ENCODE measurements around the gene HS1BP3. TPM values are rescaled to one million over a fixed set of nuclear protein-coding genes. Genes with fewer than 3 reads are reported as not detected.
A peak's percentile ranks its signal among the peaks of the same experiment; 100 is the strongest.

HS1BP3 gene
- total and polyA plus RNA-seq, 9 of the 15 experiments (the other 6 are each of a cell fraction or from before 2014, with no cell fraction given) = 0.41 to 8.3 (median 5.9) TPM

DNA sequence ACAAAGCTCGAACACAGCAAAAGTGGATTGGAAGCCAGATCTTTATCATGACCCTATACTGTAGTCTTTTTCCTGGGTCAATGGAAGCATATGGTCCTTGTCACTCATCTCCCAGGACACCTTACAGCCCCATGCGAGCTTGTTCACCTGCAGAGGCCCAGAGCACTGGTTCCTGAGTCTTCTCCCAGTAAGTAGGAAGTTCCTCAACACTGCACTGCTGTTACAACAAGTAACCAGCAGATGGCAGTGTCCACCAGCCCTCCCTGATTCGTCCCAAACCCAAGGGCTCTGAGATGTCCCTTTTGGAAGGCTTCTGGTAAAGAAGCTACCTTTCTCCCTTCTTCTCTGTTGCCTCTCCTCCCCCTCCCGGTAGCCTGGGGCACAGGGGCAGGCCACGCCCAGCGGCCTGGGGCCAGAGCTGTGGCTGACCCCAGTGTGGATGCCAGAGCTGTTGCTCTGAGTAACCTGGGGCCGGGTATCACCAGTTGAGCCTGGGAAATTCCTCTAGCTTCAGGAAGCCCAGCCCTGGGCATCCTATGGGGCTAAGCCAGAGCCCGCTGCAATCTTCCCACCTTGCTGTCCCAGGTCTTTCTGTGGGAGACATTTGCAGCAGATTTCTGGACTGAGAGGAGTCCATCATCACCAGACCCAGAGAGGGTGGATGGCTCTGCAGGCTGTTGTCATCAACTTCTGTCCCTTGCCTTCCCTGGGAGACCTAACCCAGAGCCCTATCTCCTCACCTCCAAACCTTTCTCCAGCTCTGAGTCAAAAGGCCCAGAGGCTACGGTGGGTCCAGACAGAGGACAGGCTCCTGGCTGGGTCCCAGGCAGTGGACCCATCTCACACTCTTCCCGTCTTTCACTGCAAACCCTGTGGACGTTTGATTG, 10.8 kb upstream of the HS1BP3 start (continued):
- TF ChIP-seq, protein P1, sequence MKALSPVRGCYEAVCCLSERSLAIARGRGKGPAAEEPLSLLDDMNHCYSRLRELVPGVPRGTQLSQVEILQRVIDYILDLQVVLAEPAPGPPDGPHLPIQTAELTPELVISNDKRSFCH (CRISPR knock-in tag; IDR thresholded peaks at IDR 0.05) = no peak
- TF ChIP-seq, protein P1 (tag; IDR thresholded peaks at IDR 0.05) = no peak
- TF ChIP-seq RBM22 (IDR thresholded peaks at IDR 0.05; ENCODE audit: low read depth, low read length, poor library complexity, severe bottlenecking) (no peak), BCOR (IDR thresholded peaks at IDR 0.05) (0 out of 2 replicates have a peak, but pooled peaks have one; percentile 47), FOXM1 (IDR thresholded peaks at IDR 0.05; ENCODE audit: low read depth) (no peak), FOXM1 (CRISPR knock-in tag; IDR thresholded peaks at IDR 0.05; ENCODE audit: low read depth) (no peak), ZNF785 (CRISPR knock-in tag; IDR thresholded peaks at IDR 0.05) (no peak), ZNF384 (IDR thresholded peaks at IDR 0.05; ENCODE audit: low read depth, low read length) (no peak), HDAC3 (IDR thresholded peaks at IDR 0.05; ENCODE audit: borderline replicate concordance, partially characterized antibody) (no peak)
- TF ChIP-seq, protein P2, sequence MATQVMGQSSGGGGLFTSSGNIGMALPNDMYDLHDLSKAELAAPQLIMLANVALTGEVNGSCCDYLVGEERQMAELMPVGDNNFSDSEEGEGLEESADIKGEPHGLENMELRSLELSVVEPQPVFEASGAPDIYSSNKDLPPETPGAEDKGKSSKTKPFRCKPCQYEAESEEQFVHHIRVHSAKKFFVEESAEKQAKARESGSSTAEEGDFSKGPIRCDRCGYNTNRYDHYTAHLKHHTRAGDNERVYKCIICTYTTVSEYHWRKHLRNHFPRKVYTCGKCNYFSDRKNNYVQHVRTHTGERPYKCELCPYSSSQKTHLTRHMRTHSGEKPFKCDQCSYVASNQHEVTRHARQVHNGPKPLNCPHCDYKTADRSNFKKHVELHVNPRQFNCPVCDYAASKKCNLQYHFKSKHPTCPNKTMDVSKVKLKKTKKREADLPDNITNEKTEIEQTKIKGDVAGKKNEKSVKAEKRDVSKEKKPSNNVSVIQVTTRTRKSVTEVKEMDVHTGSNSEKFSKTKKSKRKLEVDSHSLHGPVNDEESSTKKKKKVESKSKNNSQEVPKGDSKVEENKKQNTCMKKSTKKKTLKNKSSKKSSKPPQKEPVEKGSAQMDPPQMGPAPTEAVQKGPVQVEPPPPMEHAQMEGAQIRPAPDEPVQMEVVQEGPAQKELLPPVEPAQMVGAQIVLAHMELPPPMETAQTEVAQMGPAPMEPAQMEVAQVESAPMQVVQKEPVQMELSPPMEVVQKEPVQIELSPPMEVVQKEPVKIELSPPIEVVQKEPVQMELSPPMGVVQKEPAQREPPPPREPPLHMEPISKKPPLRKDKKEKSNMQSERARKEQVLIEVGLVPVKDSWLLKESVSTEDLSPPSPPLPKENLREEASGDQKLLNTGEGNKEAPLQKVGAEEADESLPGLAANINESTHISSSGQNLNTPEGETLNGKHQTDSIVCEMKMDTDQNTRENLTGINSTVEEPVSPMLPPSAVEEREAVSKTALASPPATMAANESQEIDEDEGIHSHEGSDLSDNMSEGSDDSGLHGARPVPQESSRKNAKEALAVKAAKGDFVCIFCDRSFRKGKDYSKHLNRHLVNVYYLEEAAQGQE (IDR thresholded peaks at IDR 0.05; ENCODE audit: borderline replicate concordance) = peak; percentile 80
- TF ChIP-seq, protein P2 (CRISPR knock-in tag; IDR thresholded peaks at IDR 0.05; ENCODE audit: low read depth) = no peak
- TF ChIP-seq, protein P3, sequence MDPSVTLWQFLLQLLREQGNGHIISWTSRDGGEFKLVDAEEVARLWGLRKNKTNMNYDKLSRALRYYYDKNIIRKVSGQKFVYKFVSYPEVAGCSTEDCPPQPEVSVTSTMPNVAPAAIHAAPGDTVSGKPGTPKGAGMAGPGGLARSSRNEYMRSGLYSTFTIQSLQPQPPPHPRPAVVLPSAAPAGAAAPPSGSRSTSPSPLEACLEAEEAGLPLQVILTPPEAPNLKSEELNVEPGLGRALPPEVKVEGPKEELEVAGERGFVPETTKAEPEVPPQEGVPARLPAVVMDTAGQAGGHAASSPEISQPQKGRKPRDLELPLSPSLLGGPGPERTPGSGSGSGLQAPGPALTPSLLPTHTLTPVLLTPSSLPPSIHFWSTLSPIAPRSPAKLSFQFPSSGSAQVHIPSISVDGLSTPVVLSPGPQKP (CRISPR knock-in tag; IDR thresholded peaks at IDR 0.05) = no peak
- TF ChIP-seq, protein P4, sequence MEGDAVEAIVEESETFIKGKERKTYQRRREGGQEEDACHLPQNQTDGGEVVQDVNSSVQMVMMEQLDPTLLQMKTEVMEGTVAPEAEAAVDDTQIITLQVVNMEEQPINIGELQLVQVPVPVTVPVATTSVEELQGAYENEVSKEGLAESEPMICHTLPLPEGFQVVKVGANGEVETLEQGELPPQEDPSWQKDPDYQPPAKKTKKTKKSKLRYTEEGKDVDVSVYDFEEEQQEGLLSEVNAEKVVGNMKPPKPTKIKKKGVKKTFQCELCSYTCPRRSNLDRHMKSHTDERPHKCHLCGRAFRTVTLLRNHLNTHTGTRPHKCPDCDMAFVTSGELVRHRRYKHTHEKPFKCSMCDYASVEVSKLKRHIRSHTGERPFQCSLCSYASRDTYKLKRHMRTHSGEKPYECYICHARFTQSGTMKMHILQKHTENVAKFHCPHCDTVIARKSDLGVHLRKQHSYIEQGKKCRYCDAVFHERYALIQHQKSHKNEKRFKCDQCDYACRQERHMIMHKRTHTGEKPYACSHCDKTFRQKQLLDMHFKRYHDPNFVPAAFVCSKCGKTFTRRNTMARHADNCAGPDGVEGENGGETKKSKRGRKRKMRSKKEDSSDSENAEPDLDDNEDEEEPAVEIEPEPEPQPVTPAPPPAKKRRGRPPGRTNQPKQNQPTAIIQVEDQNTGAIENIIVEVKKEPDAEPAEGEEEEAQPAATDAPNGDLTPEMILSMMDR (IDR thresholded peaks at IDR 0.05 in 2 of 3, conservative IDR thresholded peaks at IDR 0.05 in 1 of 3; ENCODE audit: insufficient read depth in 2 of 3, low read depth in 1 of 3, low read length in 3 of 3) = peak; percentile 90 to 96 (median 93)
- TF ChIP-seq, protein P5, sequence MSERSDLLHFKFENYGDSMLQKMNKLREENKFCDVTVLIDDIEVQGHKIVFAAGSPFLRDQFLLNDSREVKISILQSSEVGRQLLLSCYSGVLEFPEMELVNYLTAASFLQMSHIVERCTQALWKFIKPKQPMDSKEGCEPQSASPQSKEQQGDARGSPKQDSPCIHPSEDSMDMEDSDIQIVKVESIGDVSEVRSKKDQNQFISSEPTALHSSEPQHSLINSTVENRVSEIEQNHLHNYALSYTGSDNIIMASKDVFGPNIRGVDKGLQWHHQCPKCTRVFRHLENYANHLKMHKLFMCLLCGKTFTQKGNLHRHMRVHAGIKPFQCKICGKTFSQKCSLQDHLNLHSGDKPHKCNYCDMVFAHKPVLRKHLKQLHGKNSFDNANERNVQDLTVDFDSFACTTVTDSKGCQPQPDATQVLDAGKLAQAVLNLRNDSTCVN (CRISPR knock-in tag; IDR thresholded peaks at IDR 0.05) = no peak
